Liver (tissue), 9 donors: Measurements from ENCODE around the gene ARHGAP4. TPM values are rescaled to one million over a fixed set of nuclear protein-coding genes. Genes with fewer than 3 reads are reported as not detected.

Experiments used
- DNase-seq: peaks from one replicate; pipeline ENCODE4 v3.0.0-alpha.2; 2017; ENCODE audit warnings: low spot score
- H3K27ac ChIP-seq, 2 donors: one replicate each; pipeline ENCODE4 v1.7.0; 2013; ENCODE audit warnings: inconsistent platforms in 2 of 2, low read length in 2 of 2, control low read depth in 1 of 2, low read depth in 1 of 2, mild to moderate bottlenecking in 1 of 2
- H3K27me3 ChIP-seq, 4 donors: one replicate each; pipeline versions ENCODE4 v1.6.1 to v1.7.0; 2013; ENCODE audit warnings: low read length in 3 of 4, inconsistent platforms in 1 of 4, mild to moderate bottlenecking in 1 of 4, moderate library complexity in 1 of 4; ENCODE audit not compliant: control insufficient read depth in 4 of 4, insufficient read depth in 4 of 4
- H3K36me3 ChIP-seq, 4 donors: one replicate each; pipeline versions ENCODE4 v1.6.1 to v1.7.0; 2013; ENCODE audit warnings: low read length in 3 of 4, mild to moderate bottlenecking in 3 of 4, low read depth in 1 of 4, moderate library complexity in 1 of 4; ENCODE audit not compliant: control insufficient read depth in 4 of 4, insufficient read depth in 3 of 4
- H3K4me1 ChIP-seq, 4 donors: one replicate each; pipeline versions ENCODE4 v1.6.1 to v1.7.0; 2013; ENCODE audit warnings: low read length in 3 of 4, mild to moderate bottlenecking in 3 of 4, moderate library complexity in 1 of 4; ENCODE audit not compliant: control insufficient read depth in 4 of 4, insufficient read depth in 4 of 4
- H3K4me3 ChIP-seq, 3 donors: one replicate each; pipeline versions ENCODE4 v1.6.1 to v1.7.0; 2013; ENCODE audit warnings: low read length in 3 of 3, control low read depth in 1 of 3, low read depth in 1 of 3, mild to moderate bottlenecking in 1 of 3
- H3K9ac ChIP-seq, 2 donors: one replicate each; pipeline ENCODE4 v1.7.0; 2013; ENCODE audit warnings: low read length in 2 of 2, mild to moderate bottlenecking in 2 of 2, moderate library complexity in 2 of 2, control low read depth in 1 of 2, low read depth in 1 of 2
- H3K9me3 ChIP-seq, 4 donors: one replicate each; pipeline versions ENCODE4 v1.6.1 to v1.7.0; 2013; ENCODE audit warnings: low read length in 3 of 4; ENCODE audit not compliant: control insufficient read depth in 4 of 4
- ATF3 ChIP-seq: IDR thresholded peaks from 2 replicates; pipeline ENCODE4 v1.6.1; 2016; ENCODE audit warnings: antibody characterized with exemption
- CTCF ChIP-seq: fragments of 150-350 bp; IDR thresholded peaks from 2 replicates; pipeline ENCODE4 v1.5.1; 2017; ENCODE audit warnings: improper control_type of control experiment, low read depth, low read length; ENCODE audit not compliant: missing input control
- EGR1 ChIP-seq, 2 donors: IDR thresholded peaks; 2 replicates each; pipeline ENCODE4 v1.6.1; 2016 to 2018; ENCODE audit warnings: antibody characterized with exemption in 2 of 2, low read depth in 2 of 2
- FOXA1 ChIP-seq: IDR thresholded peaks from 2 replicates; pipeline ENCODE4 v1.6.1; 2016; ENCODE audit warnings: antibody characterized with exemption
- FOXA2 ChIP-seq: IDR thresholded peaks from 2 replicates; pipeline ENCODE4 v1.6.1; 2016; ENCODE audit warnings: antibody characterized with exemption
- GABPA ChIP-seq, 2 donors: IDR thresholded peaks in 1 of 2; conservative IDR thresholded peaks in 1 of 2; 2 replicates each; pipeline ENCODE4 v1.6.1; 2016; ENCODE audit warnings: antibody characterized with exemption in 2 of 2, mild to moderate bottlenecking in 1 of 2, moderate library complexity in 1 of 2
- HNF4A ChIP-seq, 2 donors: conservative IDR thresholded peaks; 2 replicates each; pipeline ENCODE4 v1.6.1; 2016; ENCODE audit warnings: antibody characterized with exemption in 2 of 2, mild to moderate bottlenecking in 2 of 2
- HNF4G ChIP-seq: IDR thresholded peaks from 2 replicates; pipeline ENCODE4 v1.6.1; 2016; ENCODE audit warnings: antibody characterized with exemption
- JUND ChIP-seq, 2 donors: IDR thresholded peaks; 2 replicates each; pipeline ENCODE4 v1.6.1; 2016; ENCODE audit warnings: antibody characterized with exemption in 2 of 2
- NR2F2 ChIP-seq: IDR thresholded peaks from 2 replicates; pipeline ENCODE4 v1.6.1; 2016; ENCODE audit warnings: antibody characterized with exemption
- RAD21 ChIP-seq, 2 donors: IDR thresholded peaks; 2 replicates each; pipeline ENCODE4 v1.6.1; 2016; ENCODE audit warnings: antibody characterized with exemption in 2 of 2, mild to moderate bottlenecking in 2 of 2
- REST ChIP-seq: IDR thresholded peaks from 2 replicates; pipeline ENCODE4 v1.6.1; 2016; ENCODE audit warnings: antibody characterized with exemption, mild to moderate bottlenecking
- RXRA ChIP-seq, 2 donors: IDR thresholded peaks; 2 replicates each; pipeline ENCODE4 v1.6.1; 2017 to 2018; ENCODE audit warnings: antibody characterized with exemption in 2 of 2, mild to moderate bottlenecking in 1 of 2
- SP1 ChIP-seq: IDR thresholded peaks from 2 replicates; pipeline ENCODE4 v1.6.1; 2018; ENCODE audit warnings: antibody characterized with exemption, mild to moderate bottlenecking
- TAF1 ChIP-seq: conservative IDR thresholded peaks from 2 replicates; pipeline ENCODE4 v1.6.1; 2016; ENCODE audit warnings: antibody characterized with exemption, mild to moderate bottlenecking
- YY1 ChIP-seq: IDR thresholded peaks from 2 replicates; pipeline ENCODE4 v1.6.1; 2016; ENCODE audit warnings: antibody characterized with exemption, mild to moderate bottlenecking
- ZBTB33 ChIP-seq: IDR thresholded peaks from 2 replicates; pipeline ENCODE4 v1.6.1; 2016; ENCODE audit warnings: antibody characterized with exemption
- WGBS: extraction: QIAGEN DNeasy Blood & Tissue Kit; methylation state at CpG from one replicate; pipeline ENCODE4 v1.1.7; 2013; 5-methylcytosine and 5-hydroxymethylcytosine counted together
- polyA plus RNA-seq, 2 donors: library from polyadenylated mRNA; stranded (reverse) in 1 of 2; unstranded in 1 of 2; fragments of 200-250 nt in 1 of 2; fragments of >200 nt in 1 of 2; fragmentation: Nextera tagmentation in 1 of 2; extraction: Ambion mirVana in 1 of 2; gene quantifications; one replicate each; pipeline versions ENCODE4 v1.2.1 to v1.2.3, GENCODE V29; 2013 to 2015
- total RNA-seq, 2 donors: library from RNA; depleted of rRNA; stranded (reverse); fragments of >200 nt; gene quantifications; one replicate each; pipeline ENCODE4 v1.2.3, GENCODE V29; 2014
- TF ChIP-seq, protein P1 (sequence below): IDR thresholded peaks from 2 replicates; pipeline ENCODE4 v1.6.1; 2016; ENCODE audit warnings: antibody characterized with exemption
- donor health status: healthy.
- donor health status: healthy.
- donor health status: healthy.
- donor health status: healthy.
- donor health status: healthy.

ARHGAP4 gene
- total and polyA plus RNA-seq, 4 donors, result 3.3 to 28.1 (median 10.2) TPM

- TF ChIP-seq TAF1, result no peak
Measured at GRCh38 chrX:153887385-153887784, 38.7 kb downstream of the ARHGAP4 start (continued).

- H3K4me1 ChIP-seq, result peaks cover 0 to 2% (median 0%) of the 10 kb centered on the region in 4 donors
- no peak overlapping the region for H3K4me3 ChIP-seq
- H3K36me3 ChIP-seq, result no peaks in the 10 kb centered on the region
- no peaks in the 10 kb centered on the region for H3K9me3 ChIP-seq
- TF ChIP-seq HNF4A (conservative IDR thresholded peaks at IDR 0.05) (no peak), NR2F2 (no peak), EGR1 (IDR thresholded peaks at IDR 0.05; ENCODE audit: low read depth in 2 of 2) (no peak), ATF3 (no peak), ZBTB33 (no peak), HNF4G (no peak), YY1 (no peak), TAF1 (no peak), SP1 (no peak), CTCF (no peak), RAD21 (IDR thresholded peaks at IDR 0.05) (no peak), FOXA2 (no peak), RXRA (IDR thresholded peaks at IDR 0.05) (no peak), GABPA (IDR thresholded peaks at IDR 0.05 in 1 of 2, conservative IDR thresholded peaks at IDR 0.05 in 1 of 2) (no peak)
- H3K27me3 ChIP-seq, result peaks cover 0 to 4% (median under 1%) of the 10 kb centered on the region in 4 donors
- H3K9ac ChIP-seq, result no peak overlapping the region
- 29% methylated on average over 13 of the region's 13 CpGs for WGBS
- DNase-seq, result no peak
- H3K27ac ChIP-seq, result no peak overlapping the region
Measured at GRCh38 chrX:153886915-153887314, 39.1 kb downstream of the ARHGAP4 start.

GRCh38 chrX:153885968-153886903 lies 39.8 kb downstream of the ARHGAP4 start, which contains the start of gene L1CAM:
L1CAM (minus strand) TSS chrX:153886173; CDS start chrX:153875836, 10,337 bp downstream.
- H3K4me3 ChIP-seq, result no peak within 1 kb of the TSS
- H3K27me3 ChIP-seq, result peaks cover 0 to 3% (median 1%) of the 10 kb centered on the region in 4 donors
- 4% methylated on average over 67 of the region's 94 CpGs for WGBS
- no peaks in the 10 kb centered on the region for H3K36me3 ChIP-seq
- TF ChIP-seq EGR1 (IDR thresholded peaks at IDR 0.05; ENCODE audit: low read depth in 2 of 2) (no peak), REST (no peak), GABPA (IDR thresholded peaks at IDR 0.05 in 1 of 2, conservative IDR thresholded peaks at IDR 0.05 in 1 of 2) (no peak), JUND (IDR thresholded peaks at IDR 0.05) (no peak), ATF3 (no peak), RXRA (IDR thresholded peaks at IDR 0.05) (no peak), TAF1 (no peak), ZBTB33 (no peak), YY1 (no peak), RAD21 (IDR thresholded peaks at IDR 0.05) (no peak), FOXA1 (no peak), NR2F2 (no peak), SP1 (no peak)
- TF ChIP-seq, protein P1, sequence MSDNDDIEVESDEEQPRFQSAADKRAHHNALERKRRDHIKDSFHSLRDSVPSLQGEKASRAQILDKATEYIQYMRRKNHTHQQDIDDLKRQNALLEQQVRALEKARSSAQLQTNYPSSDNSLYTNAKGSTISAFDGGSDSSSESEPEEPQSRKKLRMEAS, result no peak
- DNase-seq, result no peak
- H3K4me1 ChIP-seq, result peaks cover 0 to 2% (median 0%) of the 10 kb centered on the region in 4 donors
- H3K9ac ChIP-seq, result no peak within 1 kb of the TSS
- no peak within 1 kb of the TSS for H3K27ac ChIP-seq
- H3K9me3 ChIP-seq, result no peaks in the 10 kb centered on the region
